HG03575 (cell line): ENCODE measurements around the gene SLC36A3.
"Not testable (repeated sequence)": the region's sequence is repeated elsewhere in the genome, so short reads cannot be mapped to it uniquely, and the experiment has no call there.

Experiments
- ATAC-seq: cut with Tn5 transposase; IDR thresholded peaks from one replicate; pipeline ENCODE4 v1.9.1; 2021; ENCODE audit not compliant: unreplicated experiment, insufficient number of reproducible peaks, low FRiP score; ENCODE audit errors: extremely low read depth

Gene SLC36A3

DNA sequence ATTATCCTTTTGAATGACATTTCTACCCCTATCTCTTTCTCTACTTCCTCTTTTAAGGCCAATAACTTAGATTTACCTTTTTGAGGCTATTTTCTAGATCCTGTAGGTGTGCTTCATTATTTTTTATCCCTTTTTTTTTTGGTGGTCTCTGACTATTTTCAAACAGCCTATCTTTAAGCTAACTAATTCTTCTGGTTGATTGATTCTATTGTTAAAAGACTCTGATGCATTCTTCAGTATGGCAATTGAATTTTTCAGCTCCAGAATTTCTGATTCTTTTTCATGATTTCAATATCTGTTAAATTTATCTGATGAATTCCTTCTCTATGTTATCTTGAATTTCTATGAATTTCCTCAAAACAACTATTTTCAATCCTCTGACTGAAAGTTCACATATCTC is 7.4 kb upstream of the SLC36A3 start:
- ATAC-seq: no peak

GRCh38 chr5:151309821-151310220 is 6.3 kb upstream of the SLC36A3 start:
- not testable (repeated sequence) for ATAC-seq

DNA sequence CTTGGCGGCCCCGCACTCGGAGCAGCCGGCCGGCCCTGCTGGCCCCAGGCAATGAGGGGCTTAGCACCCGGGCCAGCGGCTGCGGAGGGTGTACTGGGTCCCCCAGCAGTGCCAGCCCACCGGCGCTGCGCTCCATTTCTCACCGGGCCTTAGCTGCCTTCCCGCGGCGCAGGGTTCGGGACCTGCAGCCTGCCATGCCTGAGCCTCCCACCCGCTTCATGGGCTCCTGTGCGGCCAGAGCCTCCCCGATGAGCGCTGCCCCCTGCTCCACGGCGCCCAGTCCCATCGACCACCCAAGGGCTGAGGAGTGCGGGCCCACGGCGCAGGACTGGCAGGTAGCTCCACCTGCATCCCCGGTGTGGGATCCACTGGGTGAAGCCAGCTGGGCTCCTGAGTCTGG is 5.7 kb upstream of the SLC36A3 start:
- ATAC-seq: not testable (repeated sequence)

DNA sequence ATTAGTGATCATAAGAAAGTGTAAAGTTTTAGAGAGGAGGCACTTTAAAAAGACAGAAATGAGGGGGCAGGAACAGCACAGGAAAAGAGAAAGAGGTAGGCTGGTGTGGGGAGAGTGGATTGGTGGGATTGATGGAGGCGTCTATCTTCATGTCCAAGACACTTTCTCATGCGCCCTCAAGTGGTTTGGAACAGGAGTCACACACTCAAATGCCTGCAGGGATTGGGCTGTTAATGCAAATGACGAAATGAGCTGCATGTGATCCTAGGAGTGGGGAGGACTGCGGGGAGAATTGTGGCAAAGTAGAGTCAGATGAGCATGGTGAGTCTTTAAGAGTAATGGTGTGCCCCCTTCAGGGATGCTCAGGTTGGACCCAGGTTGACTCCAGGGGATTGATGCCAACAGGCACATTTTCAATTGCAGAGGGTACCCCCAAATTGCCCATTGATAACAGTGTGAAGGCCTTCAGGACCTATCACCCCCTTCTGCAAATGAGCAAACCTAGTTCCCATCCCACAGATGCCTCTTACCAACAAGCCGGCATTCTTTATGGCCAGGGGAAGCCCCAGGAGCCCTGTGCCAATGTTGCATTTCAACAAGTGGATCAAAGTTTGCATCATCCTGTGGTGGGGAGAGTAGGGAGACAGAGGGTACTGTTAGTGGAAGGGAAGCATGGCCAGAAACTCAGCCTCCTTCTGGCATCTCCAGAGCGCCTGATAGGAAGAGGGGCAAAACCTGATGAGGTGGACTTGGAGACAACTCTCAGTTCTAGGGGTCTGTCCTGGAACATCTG is 5.3 kb downstream of the SLC36A3 start:
- ATAC-seq: no peak

DNA sequence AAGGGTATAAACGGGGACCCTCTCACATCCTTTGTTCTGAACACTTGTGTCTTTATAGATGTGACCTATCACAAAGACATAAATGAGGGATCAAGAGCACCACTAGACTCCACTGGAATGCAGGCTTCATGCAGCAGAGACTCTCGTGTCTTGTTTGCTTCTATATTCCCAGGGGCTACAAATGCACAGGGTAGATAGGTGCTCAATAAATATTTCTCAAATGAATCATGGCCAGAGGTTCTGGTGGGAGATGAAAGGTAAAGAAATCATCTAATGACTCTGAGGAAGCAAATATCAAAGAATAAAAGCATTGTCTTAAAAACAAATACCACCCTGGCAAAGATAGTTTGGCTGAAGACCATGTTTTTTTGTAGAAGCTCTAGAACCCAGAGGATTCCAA is 6.6 kb downstream of the SLC36A3 start:
- ATAC-seq: no peak

DNA sequence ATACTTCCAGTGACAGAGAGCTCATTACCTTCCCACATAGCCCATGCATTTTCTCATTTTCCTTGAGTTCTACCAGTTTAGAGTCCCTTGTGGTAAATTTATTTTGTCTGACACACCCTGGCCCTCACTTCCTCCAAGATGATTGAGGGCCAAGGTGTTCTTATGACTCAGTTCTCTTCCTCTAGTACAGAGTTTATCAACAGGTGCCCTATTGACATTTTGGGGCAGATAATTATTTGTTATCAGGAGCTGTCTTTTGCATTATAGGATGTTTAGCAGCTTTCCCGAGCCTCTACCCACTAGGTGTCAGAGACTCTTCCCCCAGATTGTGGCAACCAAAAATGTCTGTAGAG is 7.1 kb downstream of the SLC36A3 start:
- ATAC-seq: no peak

GRCh38 chr5:151295791-151296477 is 7.6 kb downstream of the SLC36A3 start:
- ATAC-seq: no peak

GRCh38 chr5:151295138-151295537 is 8.4 kb downstream of the SLC36A3 start:
- no peak for ATAC-seq

- ATAC-seq: no peak
These were observed 9.9 kb downstream of the SLC36A3 start for GRCh38 chr5:151293624-151294023.

DNA sequence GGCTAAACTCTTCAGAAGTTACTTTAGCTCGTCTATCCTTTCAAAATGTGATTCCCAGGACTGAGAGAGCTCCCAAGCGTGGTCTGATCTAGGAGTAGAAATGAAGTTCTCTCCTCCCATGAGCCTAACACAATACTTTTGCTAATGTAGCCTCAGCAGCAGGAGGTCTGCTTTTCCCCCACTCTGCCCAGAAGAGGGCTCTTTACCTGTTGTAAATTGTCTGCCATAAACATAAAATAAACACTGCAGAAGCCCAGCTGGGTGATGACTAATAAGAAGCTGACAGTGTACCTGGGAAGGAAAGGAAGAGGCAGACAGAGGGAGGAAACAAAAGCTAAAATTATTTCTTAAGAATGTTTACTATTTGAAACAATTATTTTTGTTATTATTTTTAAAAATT is 15.4 kb downstream of the SLC36A3 start:
- ATAC-seq: no peak

- no peak for ATAC-seq
These were observed 17.3 kb downstream of the SLC36A3 start for GRCh38 chr5:151286246-151286645.

GRCh38 chr5:151285683-151286082 is 17.9 kb downstream of the SLC36A3 start:
- no peak for ATAC-seq

DNA sequence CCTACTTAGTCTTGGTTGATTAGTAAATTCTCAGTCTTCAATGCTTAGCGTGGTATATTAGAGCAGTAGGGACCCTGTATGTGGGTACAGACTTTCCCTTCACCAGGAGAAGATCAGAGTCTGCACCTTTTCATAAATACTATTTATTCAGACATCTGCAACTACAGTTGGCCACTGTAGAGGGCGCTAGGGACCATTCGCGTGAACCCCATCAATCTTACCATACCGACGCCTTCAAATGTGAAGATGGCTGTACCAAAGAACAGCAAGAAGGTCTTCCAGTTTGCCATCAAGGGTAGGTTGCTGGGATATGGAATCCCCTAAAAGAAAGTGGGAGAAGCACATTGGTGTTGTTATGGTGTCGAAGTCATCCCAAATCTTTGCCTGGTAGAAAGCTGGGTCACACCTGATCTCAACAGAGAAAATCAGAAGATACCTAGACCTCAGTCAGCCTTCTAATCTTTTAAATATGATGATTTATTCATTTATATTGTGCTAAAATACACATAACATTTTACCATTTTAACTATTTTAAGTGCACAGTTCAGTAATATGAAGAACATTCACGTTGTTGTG is 19.1 kb downstream of the SLC36A3 start:
- ATAC-seq: no peak

GRCh38 chr5:151283120-151283825 is 20.3 kb downstream of the SLC36A3 start:
- ATAC-seq: no peak

- ATAC-seq: no peak
These were observed 22.4 kb downstream of the SLC36A3 start for GRCh38 chr5:151281001-151281639.

DNA sequence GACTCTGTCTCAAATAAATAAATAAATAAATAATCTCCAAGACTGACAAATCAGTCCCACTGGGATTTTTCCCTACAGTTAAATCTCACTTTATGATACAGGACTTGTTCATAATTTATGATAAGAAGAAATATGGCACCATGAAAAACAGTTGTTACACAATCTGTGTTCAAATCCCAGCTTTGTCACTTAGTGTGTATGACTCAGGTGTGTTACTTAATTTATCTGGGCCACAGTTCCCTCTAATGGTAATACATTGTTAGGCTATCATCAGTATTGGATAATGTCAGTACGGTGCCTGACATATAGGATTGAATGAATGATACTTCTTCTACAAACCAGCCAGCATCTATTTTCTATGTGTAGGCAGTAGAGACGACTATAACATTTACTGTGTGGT is 23.1 kb downstream of the SLC36A3 start:
- no peak for ATAC-seq

- ATAC-seq: no peak
These were observed 24.7 kb downstream of the SLC36A3 start for GRCh38 chr5:151278845-151279244.

- ATAC-seq: no peak
These were observed 27.8 kb downstream of the SLC36A3 start for GRCh38 chr5:151275803-151276202.

- ATAC-seq: no peak
These were observed 28.9 kb downstream of the SLC36A3 start for GRCh38 chr5:151274666-151275065.
